RPMI7951 (cell line): Measurements from ENCODE around the gene ZFHX3. TPM values are rescaled to one million over a fixed set of nuclear protein-coding genes. Genes with fewer than 3 reads are reported as not detected.

ENCODE experiments used
- DNase-seq: peaks from one replicate; pipeline ENCODE4 v3.0.0-alpha.2; 2012; ENCODE audit warnings: low read depth
- total RNA-seq: library from RNA; depleted of rRNA; stranded (reverse); fragments of >200 nt; shearing (Covaris generic); gene quantifications from 2 replicates; pipeline ENCODE4 v1.2.3, GENCODE V29; 2014

ZFHX3 gene
- total RNA-seq, 1 experiment from 2014 or later: 2.2 TPM

DNA sequence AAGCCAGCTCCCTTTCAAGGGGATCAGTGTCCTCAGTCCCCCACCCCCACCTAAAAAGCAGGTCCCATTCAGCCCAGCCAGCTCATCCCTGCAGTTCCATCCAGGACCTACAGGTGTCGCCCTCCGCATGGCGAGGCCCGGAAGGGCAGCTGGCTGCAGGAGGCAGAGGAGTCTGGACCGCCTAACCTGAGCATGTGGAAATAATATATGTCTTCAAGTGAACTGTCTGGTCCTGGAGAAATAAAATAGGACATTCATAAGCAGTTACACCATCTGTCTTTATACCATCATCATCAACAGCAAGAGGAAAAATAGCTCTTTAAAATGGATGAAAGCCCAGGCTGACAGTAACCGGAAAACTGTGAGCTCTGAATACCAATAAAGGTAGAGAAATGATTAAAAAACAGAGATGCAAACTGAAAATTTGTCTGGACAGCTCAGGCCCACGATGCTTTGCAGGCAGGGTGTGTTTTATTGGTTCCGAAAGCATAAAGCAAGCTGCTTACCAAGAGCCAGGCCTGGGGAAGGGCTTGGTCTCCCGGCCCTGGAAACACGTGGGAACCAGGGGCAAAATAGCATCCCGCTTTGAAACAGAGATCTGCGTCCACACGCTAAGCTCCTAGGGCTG lies 215.2 kb downstream of the ZFHX3 start:
- peak; percentile 58 for DNase-seq

DNA sequence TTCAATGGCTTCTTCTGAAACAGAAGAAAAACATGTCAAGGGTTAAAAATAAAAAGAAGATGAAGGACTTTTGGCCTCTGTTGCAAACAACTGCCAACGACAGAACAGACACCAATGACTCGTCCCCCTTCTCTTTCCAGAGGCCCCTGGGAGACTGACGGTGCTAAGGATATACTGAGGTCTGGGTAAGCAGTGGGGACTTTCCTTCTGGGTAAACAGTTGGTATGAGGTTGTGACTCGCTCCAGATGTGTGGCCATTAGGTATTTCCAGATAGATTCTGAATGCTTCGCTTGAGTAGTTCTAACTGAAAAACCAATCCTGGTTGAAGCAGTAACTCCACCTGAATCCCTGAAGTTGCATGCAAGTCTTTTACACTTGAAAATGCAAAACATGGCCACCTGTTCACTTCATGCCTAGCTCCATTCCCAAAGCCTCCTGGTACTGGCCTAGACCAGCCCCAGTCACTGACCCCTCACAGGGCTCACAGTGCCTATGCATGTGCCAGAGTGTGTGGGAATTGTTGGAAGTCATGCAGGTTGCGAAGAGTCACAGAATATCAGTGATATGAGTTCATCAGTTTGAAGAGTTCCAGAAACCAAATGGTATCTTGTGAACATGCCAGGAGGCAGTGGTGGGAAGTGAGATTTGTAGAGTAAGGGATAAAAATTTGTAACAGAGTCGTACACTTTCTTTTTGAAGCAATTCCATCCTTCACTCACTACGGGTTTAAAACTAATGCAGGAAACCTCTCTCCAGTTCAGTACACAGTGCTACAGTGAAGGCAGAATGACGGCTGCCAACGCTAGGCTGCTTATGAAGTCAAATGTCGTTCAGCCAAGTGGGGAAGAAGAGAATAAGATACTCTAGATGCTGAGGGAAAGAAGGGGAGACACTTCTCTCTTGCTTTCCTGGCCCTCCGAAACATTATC lies 217.8 kb downstream of the ZFHX3 start:
- DNase-seq: peak; percentile 44

- DNase-seq: no peak
Measured at GRCh38 chr16:72827866-72828265, 220.1 kb downstream of the ZFHX3 start.

- DNase-seq: no peak
Measured at GRCh38 chr16:72825912-72826621, 221.9 kb downstream of the ZFHX3 start.

- peak; percentile 30 for DNase-seq
Measured at GRCh38 chr16:72824761-72825160, 223.2 kb downstream of the ZFHX3 start.

DNA sequence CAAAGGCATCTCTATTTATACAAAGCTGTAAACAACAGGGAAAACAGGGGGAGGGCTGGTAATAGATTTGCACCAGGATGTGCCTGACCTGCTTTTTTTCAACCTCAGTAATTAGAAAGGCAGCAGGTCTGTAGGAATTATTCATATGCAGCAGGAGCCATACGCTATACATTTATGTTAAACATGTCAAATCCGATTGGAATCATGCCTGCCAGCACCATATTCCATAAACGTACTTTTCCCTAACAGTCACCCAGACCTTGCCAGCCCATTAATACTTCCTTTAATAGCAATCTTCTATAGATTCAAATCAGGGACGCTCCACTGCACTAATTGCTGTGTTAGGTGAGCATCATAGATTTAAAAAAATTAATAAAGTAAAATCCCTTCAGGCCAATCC lies 223.9 kb downstream of the ZFHX3 start:
- no peak for DNase-seq

GRCh38 chr16:72821185-72821950 lies 226.6 kb downstream of the ZFHX3 start:
- DNase-seq: no peak

DNA sequence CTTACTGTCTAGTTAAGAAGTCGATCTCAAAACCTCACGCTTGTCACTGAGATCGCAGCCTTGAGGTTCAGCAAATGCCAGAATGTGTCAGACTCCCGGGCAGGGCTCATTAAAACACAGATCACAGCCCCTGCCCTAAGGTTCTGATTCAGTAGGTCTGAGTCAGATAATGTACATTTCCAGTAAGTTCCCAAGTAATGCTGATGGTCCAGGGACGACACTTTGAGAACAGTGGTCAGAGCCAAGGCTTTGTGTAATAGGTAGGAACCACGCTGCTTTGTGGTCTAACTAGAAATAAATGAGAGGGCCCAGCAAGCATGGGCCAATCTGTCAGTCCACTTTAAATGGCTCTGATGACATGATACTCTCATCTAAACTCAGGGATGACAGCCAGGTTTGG lies 228.6 kb downstream of the ZFHX3 start:
- peak; percentile 81 for DNase-seq

GRCh38 chr16:72818236-72818845 lies 229.6 kb downstream of the ZFHX3 start:
- DNase-seq: no peak

DNA sequence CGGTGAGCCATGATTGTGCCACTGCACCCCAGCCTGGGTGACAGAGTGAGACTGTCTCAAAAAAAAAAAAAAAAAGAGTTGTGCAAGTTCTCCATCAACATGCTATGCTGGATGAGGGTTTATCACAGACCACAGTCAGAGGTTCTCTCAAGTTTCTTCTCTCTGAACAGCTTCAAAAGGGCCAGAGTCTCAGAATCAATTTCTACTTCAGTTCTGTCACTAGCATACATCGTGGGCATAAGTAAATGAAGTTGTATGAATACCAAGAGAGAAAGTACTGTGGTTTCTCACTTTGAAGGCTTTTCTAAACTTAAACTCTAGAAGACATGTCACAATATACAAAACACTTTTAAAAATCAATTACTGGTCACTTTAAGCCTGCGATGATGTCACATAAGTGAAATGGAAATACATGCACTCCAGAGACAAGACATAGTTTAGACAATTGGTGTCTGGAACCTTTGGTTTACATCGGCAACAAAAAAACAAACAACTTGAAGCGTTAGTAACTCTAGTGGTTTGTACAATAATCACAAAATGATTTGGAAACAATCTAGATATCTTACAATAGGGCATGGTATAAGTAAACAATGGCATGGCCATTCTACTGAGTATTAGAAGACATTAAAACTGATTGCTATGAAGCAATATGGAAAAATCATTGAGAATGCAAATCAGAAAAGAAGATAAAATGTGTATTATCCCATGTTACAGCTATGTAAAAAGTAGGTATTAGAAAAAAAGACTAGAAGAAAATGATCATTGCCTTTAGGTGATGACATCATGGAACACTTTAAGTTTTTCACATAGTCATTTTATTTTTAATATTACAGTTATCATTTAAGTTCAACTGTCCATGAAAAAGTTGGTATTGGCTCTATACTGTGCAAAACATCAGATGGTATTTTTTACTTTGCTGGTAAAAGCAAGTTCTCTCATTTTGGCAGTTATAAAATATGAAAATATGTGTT lies 232.3 kb downstream of the ZFHX3 start:
- DNase-seq: no peak

DNA sequence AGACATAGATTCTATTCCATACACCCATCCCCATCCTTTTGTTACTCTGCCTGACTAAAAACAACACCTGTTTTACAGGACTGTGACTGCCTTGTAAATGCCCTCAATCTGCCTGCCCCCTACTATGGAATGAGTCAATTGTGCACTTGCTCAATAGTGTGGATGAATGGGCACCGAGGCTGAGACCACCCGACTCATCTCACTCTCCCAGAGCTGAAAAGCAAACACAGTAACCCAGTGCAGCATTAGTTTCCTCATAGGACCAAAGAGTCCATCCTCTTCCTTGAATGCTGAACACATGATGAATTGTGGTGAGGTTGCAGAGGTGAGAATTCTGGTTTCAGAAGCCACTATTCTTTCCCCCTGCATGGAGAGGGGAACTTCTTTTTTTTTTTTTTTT lies 233.7 kb downstream of the ZFHX3 start:
- no peak for DNase-seq

DNA sequence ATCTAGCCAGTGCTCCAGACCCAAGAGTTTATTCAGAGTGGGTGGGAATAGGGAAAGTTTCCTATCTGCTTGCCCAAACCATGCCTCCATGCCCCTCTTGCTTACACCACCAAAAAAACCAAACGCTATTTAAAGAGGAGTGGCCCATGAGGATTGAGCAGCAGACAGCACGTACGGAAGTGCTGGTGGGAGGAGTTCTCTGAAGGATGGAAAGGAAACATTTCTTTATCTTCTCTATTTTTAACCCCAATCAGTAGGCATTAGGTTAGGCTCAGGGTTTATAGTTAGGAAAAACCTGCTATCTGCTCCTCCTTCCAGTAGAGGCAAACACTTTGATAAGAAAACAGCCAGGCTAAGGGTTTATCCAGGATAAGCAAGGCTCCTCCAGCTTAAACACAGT lies 235.3 kb downstream of the ZFHX3 start:
- DNase-seq: no peak

GRCh38 chr16:72811876-72812275 lies 236.1 kb downstream of the ZFHX3 start:
- DNase-seq: no peak

GRCh38 chr16:72811188-72811720 lies 236.7 kb downstream of the ZFHX3 start:
- DNase-seq: no peak

DNA sequence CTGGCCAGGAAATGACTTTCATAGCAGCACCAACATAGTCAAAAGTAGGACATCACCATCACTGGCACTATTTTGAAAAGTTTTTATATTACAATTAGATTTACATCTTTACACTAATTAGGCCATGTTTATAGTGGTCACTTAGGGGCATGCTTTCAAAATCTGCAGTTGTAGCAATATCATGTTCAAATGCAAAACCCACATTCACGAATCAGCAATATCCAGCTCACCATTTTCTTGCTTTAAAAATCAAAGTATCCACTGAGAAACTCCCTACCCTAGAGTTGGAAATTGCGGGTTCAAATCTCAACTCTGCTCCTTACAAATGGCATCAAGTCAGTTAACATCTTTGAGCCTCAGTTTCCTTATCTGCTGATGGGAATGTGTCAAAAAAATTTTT lies 237.4 kb downstream of the ZFHX3 start:
- DNase-seq: no peak

- DNase-seq: no peak
Measured at GRCh38 chr16:72809446-72809845, 238.5 kb downstream of the ZFHX3 start.

DNA sequence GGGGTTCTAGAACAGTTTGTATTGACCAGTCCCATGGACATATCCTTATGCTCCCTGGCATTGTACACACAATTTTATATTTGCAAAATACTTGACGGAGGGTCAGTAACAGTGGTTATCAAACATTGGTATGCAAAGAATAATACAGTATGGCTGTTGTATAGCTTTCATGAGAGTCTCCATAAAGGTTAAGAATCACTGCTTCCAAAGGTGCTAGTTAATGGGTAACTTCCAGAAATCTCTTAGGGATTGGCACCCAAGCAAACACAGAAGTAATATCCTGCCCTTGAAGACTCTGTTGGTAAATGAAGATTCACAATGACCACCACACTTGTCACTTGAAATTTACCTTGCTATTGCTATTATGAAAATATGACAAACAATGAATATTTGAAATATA lies 239.2 kb downstream of the ZFHX3 start:
- DNase-seq: no peak

GRCh38 chr16:72807245-72807644 lies 240.7 kb downstream of the ZFHX3 start:
- no peak for DNase-seq

DNA sequence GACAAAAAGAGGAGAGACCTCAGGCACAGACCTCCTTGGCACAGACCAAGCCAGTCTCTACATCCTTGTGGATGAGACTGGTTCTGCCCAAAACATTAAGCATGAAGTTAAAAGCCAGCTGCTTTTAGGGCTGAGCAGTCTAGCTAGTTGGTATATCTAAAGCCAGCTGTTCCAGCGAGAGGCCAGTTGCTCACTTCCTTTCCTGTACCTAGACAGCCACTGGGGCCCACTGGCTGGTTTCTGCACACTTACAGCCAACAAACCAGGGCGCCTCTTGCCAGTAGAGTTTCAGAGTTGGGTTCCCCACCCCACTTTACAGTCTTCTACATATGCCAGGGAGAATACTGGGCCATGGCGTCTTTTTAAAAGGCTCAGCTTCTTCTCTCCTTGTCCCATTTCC lies 242.4 kb downstream of the ZFHX3 start:
- DNase-seq: no peak
